HG03175 (cell line): ENCODE measurements around the gene ALDH1L1.

Experiments
- ATAC-seq: cut with Tn5 transposase; IDR thresholded peaks from one replicate; pipeline ENCODE4 v1.9.1; 2021; ENCODE audit warnings: mild to moderate bottlenecking, moderate library complexity; ENCODE audit not compliant: unreplicated experiment

The ALDH1L1 gene

GRCh38 chr3:126180477-126181397 is at the start of gene ALDH1L1:
Gene ALDH1L1 (minus strand): TSS chr3:126180586. CDS start chr3:126160979, 19,607 bp downstream.
- no peak for ATAC-seq

GRCh38 chr3:126226374-126226773 is 46.0 kb upstream of the ALDH1L1 start:
- ATAC-seq, result no peak

GRCh38 chr3:126216416-126216815 is 36.0 kb upstream of the ALDH1L1 start:
- no peak for ATAC-seq

GRCh38 chr3:126213379-126214028 is 33.1 kb upstream of the ALDH1L1 start:
- no peak for ATAC-seq

- ATAC-seq, result no peak
Observed at GRCh38 chr3:126212620-126213378, 32.4 kb upstream of the ALDH1L1 start.

- no peak for ATAC-seq
Observed at GRCh38 chr3:126212250-126212619, 31.8 kb upstream of the ALDH1L1 start.

GRCh38 chr3:126211569-126211968 is 31.2 kb upstream of the ALDH1L1 start:
- ATAC-seq, result no peak

- ATAC-seq, result no peak
Observed at GRCh38 chr3:126210606-126211005, 30.2 kb upstream of the ALDH1L1 start.

GRCh38 chr3:126209741-126210140 is 29.4 kb upstream of the ALDH1L1 start:
- ATAC-seq, result no peak

GRCh38 chr3:126208606-126209256 is 28.3 kb upstream of the ALDH1L1 start:
- ATAC-seq, result no peak

- ATAC-seq, result no peak
Observed at GRCh38 chr3:126208182-126208581, 27.8 kb upstream of the ALDH1L1 start.

GRCh38 chr3:126207166-126207565 is 26.8 kb upstream of the ALDH1L1 start:
- no peak for ATAC-seq

GRCh38 chr3:126205717-126206655 is 25.6 kb upstream of the ALDH1L1 start:
- ATAC-seq, result no peak

GRCh38 chr3:126202680-126203079 is 22.3 kb upstream of the ALDH1L1 start:
- no peak for ATAC-seq

- ATAC-seq, result no peak
Observed at GRCh38 chr3:126202276-126202675, 21.9 kb upstream of the ALDH1L1 start.

GRCh38 chr3:126201168-126201567 is 20.8 kb upstream of the ALDH1L1 start:
- no peak for ATAC-seq

GRCh38 chr3:126200534-126200933 is 20.1 kb upstream of the ALDH1L1 start:
- ATAC-seq, result no peak

- no peak for ATAC-seq
Observed at GRCh38 chr3:126199256-126199655, 18.9 kb upstream of the ALDH1L1 start.

GRCh38 chr3:126197854-126198584 is 17.6 kb upstream of the ALDH1L1 start:
- peak; percentile 58 for ATAC-seq
